ENCODE data around the gene MMP25.

MMP25 gene, protein sequence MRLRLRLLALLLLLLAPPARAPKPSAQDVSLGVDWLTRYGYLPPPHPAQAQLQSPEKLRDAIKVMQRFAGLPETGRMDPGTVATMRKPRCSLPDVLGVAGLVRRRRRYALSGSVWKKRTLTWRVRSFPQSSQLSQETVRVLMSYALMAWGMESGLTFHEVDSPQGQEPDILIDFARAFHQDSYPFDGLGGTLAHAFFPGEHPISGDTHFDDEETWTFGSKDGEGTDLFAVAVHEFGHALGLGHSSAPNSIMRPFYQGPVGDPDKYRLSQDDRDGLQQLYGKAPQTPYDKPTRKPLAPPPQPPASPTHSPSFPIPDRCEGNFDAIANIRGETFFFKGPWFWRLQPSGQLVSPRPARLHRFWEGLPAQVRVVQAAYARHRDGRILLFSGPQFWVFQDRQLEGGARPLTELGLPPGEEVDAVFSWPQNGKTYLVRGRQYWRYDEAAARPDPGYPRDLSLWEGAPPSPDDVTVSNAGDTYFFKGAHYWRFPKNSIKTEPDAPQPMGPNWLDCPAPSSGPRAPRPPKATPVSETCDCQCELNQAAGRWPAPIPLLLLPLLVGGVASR

DNA sequence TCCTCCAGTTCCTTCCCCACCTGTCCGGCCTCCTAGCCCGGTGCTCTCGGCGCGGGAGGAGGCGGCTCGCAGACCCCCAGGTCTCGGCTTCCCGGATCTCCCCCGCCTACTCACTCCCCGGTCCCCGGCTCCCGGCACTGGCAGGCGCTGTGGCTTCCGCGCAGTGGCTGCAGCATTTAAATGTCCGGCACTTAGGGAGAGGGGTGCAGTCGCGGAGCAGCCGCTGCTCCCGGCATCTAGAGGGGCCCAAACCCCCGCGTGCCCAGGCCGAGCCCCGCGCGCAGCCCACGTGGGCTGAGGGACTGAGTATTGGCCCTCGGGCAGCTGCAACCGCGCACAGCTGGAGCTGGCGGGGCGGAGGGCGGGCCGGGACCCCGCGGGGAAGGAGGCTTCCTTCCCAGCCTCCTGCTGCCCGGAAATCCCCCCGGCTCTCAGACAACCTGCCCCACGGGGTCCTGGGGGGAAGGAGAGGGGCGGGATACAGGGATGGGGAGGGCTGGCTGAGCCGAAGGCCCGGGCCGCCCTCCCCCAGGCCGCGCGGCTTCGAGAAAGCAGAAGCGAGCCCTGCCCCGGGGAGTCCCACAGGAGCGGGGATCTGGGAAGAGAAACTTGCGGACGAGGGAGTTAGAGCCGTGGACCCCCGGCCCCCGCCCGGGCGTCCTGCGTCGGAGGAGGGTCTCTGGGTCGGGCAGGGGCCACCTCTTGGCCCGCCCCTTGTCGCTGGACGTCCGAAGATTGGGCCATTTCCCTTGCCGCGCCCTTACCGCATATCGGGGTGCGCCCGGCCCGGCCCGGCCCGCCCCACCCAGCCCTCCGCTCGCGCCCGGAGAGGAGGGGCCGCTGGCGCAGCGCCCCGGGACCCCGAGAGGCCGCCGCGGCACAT lies at the start of gene MMP25:
Gene MMP25, plus strand, starts transcription at position 804 of the 883 bp plus-strand sequence. CDS start 357 bp downstream, outside the sequence.
- DNase-seq (ENCODE audit: low read depth): no peak

DNA sequence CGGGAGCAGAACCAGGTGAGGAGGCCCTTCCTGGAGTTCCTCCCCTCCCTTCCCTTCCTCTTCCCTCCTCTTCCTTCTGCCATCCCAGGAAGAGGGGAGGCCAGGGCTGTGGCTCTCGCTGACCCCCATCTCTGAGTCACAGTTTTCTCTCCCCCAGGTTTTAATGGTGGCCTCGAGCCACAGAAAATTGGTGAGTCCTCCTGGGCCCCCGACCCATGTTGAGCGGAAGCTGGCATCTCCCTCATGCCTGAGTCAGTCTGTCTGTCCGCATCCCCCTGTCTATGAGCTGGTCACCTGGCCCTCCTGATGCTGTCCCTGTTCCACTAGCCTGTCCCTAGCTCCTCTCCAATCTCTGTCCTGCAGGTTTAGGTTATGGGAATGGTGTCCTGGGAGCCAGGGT lies 46.4 kb upstream of the MMP25 start:
- DNase-seq (ENCODE audit: low read depth): no peak

- DNase-seq (ENCODE audit: low read depth): no peak
Measured at GRCh38 chr16:3000540-3000939, 45.8 kb upstream of the MMP25 start.

GRCh38 chr16:3001316-3001715 lies 45.0 kb upstream of the MMP25 start:
- DNase-seq (ENCODE audit: low read depth): no peak

DNA sequence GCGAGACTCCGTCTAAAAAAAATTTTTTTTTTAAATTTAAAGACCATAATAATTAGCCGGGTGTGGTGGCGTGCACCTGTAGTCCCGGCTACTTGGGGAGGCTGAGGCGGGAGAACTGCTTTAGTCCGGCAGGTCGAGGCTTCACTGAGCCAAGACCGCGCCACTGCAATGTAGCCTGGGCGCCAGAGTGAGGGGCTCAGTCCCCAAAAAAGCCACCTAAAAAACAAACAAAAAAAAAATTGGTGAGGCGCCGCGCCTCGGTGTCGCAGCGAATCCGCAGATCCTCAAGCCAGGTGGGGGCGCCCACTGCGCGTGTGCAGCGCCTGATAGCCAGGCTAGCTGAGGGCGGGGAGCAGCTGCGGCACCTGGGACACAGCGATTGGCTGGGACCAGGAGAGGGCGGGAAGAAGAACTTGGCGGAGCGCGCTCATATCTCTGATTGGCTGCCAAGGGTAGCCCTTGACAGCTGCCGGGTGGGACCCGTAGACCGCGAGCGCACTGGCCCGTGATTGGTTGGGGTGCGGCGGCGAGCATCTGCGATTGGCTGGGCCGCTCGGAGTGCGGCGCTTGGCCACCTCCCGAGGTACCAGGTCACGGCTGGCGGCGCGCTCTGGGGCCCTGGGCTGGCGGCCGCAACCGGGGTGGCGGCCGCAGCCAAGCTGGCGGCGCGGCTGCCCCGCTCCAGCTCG lies 42.6 kb upstream of the MMP25 start:
- DNase-seq (ENCODE audit: low read depth): peak; percentile 95

DNA sequence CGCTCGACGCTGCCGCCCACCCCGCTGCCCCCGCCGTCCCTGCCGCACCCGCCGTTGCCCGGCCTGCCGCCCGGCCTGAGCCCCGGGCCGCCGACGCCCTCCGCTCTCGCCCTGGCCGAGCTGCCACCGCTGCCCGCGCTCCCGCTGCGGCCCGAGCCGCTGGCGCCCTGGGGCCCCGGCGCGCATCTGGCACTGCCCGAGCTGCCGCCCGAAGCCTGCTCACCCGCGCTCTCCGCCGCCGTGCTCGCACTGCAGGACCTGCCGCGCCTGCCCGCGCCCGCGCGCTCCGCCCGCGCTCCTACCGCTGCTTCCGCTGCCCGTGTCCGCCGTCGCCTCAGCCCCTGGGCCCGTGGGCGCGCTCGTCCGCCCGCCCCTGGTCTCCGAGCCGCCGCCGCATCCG lies 42.0 kb upstream of the MMP25 start:
- no peak for DNase-seq (ENCODE audit: low read depth)

DNA sequence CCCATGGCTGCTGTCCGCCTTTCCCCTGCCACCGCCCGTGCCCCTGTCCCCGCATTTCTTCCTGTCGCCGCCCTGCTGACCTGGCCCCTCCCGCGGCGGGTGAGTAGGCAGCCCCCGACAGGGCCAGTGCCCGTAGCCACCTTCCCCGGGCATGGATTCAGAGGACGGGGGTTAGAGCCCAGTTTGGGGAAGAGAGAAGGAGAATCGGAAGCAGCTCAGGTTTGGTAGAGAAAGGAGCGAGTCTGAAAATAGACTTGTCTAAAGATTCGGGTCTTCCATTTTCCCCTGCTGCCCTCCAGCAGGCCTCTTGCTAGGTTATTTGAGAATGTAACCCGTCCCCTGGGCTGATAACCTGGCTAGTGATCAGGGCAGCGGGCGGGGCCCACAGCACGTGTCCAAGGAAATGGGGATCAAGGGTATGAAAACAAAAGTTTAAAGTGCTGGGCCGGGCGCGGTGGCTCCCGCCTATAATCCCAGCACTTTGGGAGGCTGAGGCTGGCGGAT lies 41.5 kb upstream of the MMP25 start:
- DNase-seq (ENCODE audit: low read depth): no peak

- no peak for DNase-seq (ENCODE audit: low read depth)
Measured at GRCh38 chr16:3007059-3007956, 39.1 kb upstream of the MMP25 start.

GRCh38 chr16:3007957-3008689 lies 38.2 kb upstream of the MMP25 start:
- no peak for DNase-seq (ENCODE audit: low read depth)

DNA sequence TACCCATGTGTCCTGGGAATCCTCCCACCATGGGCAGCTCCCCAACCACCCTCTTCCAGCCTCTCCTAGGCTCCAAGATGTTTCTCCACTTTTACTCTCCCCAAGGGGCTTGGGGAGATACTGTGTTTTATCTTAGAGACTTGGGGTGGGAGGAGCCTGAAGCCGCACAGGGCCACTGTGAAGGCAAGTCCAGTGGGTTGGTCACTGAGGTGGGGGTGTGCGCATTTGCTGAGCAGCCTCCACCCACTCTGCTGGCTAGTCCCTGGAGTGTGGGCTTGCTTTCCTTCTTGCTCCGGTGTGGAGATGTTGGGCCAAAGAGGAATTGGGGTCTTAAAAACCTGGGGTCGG lies 37.7 kb upstream of the MMP25 start:
- no peak for DNase-seq (ENCODE audit: low read depth)

DNA sequence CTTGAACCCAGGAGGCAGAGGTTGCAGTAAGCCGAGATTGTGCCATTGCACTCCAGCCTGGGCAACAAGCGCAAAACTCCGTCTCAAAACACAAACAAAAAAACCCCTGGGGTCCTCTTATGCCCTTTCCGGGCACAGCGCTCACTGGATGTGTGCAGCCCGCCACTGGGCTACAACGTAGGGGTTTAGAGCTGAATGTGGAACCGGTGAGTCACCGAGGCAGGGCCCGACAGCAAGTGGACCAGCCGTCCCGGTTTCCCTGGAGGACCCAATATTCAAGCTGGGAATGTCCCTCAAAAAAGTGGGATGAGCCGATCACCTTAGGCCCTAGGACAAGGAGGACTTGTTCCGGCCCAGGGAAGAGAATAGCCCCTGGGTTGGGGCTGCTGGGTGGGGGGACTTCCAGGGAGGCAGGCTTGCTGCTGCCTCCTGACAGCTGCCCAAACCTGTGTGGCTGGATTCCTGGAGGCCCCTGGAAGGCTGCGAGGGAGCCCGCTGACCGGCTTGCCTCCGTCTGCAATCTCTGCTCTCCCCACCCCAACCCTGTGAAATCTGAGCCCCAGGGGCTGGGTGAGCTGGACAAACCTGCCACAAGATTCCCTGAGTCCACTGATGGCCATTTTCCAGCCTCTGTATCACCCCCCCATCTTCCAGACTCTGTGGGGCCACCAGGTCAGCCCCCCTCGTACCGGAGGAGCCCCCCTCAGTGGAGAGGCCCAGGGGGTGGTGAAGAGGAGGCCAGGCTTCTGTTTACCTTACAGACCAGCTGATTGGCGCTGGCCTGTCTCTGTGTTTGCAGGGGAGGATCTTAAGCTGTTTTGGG lies 36.6 kb upstream of the MMP25 start:
- DNase-seq (ENCODE audit: low read depth): no peak

- no peak for DNase-seq (ENCODE audit: low read depth)
Measured at GRCh38 chr16:3010510-3010909, 35.9 kb upstream of the MMP25 start.

GRCh38 chr16:3012246-3012645 lies 34.1 kb upstream of the MMP25 start:
- DNase-seq (ENCODE audit: low read depth): no peak

DNA sequence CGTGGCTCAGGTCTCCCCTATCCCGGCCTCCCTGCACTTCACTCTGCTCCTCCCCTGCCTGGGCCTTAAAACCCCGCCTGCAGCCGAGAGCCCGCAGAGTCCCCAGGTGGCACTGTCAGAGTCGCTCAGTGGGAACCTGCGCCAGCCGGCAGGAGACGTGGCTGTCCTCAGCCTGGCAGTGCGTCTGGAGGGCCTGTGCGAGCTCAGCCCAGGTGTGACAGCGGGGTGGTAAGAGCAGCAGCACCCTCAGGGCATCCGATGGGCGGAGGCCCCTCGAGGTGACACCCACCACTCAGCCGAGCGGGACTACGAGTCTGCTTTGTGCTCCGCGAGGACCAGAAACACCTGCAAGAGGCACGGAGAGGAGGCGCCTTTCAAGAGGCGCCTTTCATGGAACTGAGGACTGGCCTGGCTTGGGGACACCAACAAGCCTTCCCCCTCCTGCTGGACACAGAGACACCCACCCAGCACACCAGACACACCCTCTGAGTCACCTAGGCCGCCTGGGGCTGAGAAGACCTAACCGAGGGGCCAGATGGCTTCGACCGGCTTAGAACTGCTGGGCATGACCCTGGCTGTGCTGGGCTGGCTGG lies 33.4 kb upstream of the MMP25 start, which contains the start of gene CLDN9:
Gene CLDN9, plus strand, starts transcription at position 96 of the 593 bp plus-strand sequence. Its CDS starts 440 bp downstream, at position 536.
- DNase-seq (ENCODE audit: low read depth): no peak

DNA sequence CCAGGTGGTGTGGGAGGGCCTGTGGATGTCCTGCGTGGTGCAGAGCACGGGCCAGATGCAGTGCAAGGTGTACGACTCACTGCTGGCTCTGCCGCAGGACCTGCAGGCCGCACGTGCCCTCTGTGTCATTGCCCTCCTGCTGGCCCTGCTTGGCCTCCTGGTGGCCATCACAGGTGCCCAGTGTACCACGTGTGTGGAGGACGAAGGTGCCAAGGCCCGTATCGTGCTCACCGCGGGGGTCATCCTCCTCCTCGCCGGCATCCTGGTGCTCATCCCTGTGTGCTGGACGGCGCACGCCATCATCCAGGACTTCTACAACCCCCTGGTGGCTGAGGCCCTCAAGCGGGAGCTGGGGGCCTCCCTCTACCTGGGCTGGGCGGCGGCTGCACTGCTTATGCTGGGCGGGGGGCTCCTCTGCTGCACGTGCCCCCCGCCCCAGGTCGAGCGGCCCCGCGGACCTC lies 32.8 kb upstream of the MMP25 start:
- no peak for DNase-seq (ENCODE audit: low read depth)

- DNase-seq (ENCODE audit: low read depth): no peak
Measured at GRCh38 chr16:3013998-3014690, 32.2 kb upstream of the MMP25 start.

GRCh38 chr16:3014971-3015370 lies 31.4 kb upstream of the MMP25 start:
- DNase-seq (ENCODE audit: low read depth): no peak

DNA sequence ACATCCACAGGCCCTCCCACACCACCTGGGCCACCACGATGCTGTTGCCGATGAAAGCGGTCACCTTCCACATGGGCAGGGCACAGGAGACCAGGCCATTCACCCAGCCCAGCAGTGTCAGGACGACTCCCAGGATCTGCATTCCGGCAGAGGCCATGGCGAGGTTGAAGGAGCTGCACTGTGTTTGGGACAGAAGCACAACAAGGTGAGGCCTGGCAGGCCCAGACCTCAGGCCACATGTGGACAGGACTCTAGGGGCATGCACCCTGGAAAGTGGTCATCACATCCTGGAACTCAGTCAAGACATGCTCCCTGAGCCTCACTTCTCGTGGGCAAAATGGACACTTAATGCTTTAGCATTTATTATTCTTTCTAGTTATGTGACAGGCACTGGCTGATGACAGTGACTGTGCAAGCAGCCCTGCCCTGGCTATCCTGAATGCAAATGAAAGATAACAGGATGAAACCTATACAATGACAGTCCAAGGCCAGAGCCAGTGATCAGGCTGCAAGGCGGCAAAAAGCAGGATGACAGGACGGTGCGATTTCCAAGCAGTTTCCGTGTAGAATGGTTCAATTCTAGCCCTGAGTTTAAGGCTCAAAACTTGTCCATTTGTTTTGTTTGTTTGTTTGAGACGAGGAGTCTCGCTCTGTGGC lies 30.4 kb upstream of the MMP25 start:
- no peak for DNase-seq (ENCODE audit: low read depth)
